ENCODE results near the gene KRTAP10-12. TPM values are rescaled to one million over a fixed set of nuclear protein-coding genes. Genes with fewer than 3 reads are reported as not detected.

The KRTAP10-12 gene
- total RNA-seq, 4 donors from 2014 or later, result not detected

DNA sequence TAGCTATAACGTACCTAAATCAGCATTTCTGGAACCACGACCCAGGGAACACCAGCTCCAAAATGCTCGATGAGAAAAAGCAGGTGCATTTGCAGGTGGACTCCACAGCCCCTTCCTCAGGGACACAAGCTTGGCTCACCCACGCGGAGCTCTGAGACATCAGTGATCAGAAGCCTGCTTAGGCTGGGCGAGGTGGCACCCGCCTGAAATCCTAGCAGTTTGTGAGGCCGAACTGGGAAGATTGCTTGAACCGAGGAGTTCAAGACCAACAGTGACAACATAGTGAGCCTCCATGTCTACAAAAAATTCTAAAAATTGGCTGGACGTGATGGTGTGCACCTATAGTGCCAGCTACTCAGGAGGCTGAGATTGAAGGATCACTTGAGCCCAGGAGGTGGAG is 16.9 kb downstream of the KRTAP10-12 start:
- H3K27ac ChIP-seq, result no peak overlapping the region
- H3K4me3 ChIP-seq (replicated peaks in 1 of 3), result no peak overlapping the region
- H3K9me3 ChIP-seq, result no peaks in the 10 kb centered on the region
- DNase-seq, result no peak
- 95 to 97% methylated on average over 10 of the region's 10 CpGs for WGBS, 2 donors
- peaks cover 9% of the 10 kb centered on the region for H3K27me3 ChIP-seq
- H3K36me3 ChIP-seq, result no peaks in the 10 kb centered on the region
- peaks cover 16 to 43% of the 10 kb centered on the region in 2 donors for H3K4me1 ChIP-seq
- intact Hi-C loops (cut with DNase I), result no loop called here
- TF ChIP-seq, protein P1, sequence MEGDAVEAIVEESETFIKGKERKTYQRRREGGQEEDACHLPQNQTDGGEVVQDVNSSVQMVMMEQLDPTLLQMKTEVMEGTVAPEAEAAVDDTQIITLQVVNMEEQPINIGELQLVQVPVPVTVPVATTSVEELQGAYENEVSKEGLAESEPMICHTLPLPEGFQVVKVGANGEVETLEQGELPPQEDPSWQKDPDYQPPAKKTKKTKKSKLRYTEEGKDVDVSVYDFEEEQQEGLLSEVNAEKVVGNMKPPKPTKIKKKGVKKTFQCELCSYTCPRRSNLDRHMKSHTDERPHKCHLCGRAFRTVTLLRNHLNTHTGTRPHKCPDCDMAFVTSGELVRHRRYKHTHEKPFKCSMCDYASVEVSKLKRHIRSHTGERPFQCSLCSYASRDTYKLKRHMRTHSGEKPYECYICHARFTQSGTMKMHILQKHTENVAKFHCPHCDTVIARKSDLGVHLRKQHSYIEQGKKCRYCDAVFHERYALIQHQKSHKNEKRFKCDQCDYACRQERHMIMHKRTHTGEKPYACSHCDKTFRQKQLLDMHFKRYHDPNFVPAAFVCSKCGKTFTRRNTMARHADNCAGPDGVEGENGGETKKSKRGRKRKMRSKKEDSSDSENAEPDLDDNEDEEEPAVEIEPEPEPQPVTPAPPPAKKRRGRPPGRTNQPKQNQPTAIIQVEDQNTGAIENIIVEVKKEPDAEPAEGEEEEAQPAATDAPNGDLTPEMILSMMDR (IDR thresholded peaks at IDR 0.05), result no peak
- TF ChIP-seq POLR2A (IDR thresholded peaks at IDR 0.05), result no peak

DNA sequence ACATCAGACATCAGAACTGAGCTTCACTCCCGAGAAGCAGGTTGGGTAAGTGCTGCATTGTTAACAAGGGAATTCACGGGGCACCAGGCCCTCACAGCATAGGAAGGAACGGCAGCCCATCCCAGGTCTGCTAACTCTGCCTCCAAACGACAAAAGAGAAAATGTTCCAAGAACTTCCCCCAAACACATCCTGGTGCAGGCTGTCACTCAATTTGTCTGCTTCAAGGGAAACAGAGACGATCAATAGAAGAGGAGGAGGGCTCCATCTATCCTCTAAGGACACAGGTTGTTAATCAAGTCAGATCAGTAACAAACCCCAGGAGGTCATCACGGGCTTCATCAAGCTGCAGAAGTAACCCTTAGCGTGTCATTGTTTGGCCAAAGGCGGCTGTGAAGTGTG is 17.9 kb downstream of the KRTAP10-12 start:
- H3K27me3 ChIP-seq, result peaks cover 4% of the 10 kb centered on the region

DNA sequence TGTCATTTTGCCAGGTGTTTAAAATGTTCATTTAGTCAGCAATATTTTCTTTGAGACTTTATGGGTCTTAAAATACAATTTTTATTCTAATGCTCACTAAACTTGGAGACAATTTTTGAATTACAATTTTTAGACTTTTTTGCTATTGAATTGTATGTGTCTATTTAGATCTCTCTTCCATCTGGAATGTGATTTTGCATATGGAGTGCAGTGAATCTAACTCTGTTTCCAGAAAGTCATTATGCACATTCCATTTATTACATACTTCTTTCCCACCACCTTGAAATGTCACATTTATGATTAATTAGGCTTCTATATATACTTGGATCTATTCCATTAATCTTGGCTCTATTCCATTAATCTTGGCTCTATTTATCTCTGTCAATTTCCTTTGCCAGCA is 20.0 kb downstream of the KRTAP10-12 start:
- H3K27ac ChIP-seq, result no peak overlapping the region
- H3K9me3 ChIP-seq, result no peaks in the 10 kb centered on the region
- TF ChIP-seq, protein P1 (IDR thresholded peaks at IDR 0.05), result no peak
- no peak for TF ChIP-seq POLR2A (IDR thresholded peaks at IDR 0.05)
- intact Hi-C loops (cut with DNase I), result no loop called here
- H3K36me3 ChIP-seq, result no peaks in the 10 kb centered on the region
- H3K4me3 ChIP-seq (replicated peaks in 1 of 3), result no peak overlapping the region
- DNase-seq, result no peak
- peaks cover 6 to 12% of the 10 kb centered on the region in 2 donors for H3K4me1 ChIP-seq
- H3K27me3 ChIP-seq, result peaks cover 4% of the 10 kb centered on the region

More for the DNA sequence above, 17.9 kb downstream of the KRTAP10-12 start:
- 45 to 69% methylated on average over 8 of the region's 8 CpGs for WGBS, 2 donors
- no peak for DNase-seq
- Histone ChIP-seq H3K27ac (no peak overlapping the region), H3K9me3 (no peaks in the 10 kb centered on the region), H3K4me1 (peaks cover 15 to 32% of the 10 kb centered on the region in 2 donors), H3K36me3 (no peaks in the 10 kb centered on the region), H3K4me3 (replicated peaks in 1 of 3) (no peak overlapping the region)
- TF ChIP-seq POLR2A (IDR thresholded peaks at IDR 0.05), result no peak
- TF ChIP-seq, protein P1 (IDR thresholded peaks at IDR 0.05), result no peak
- intact Hi-C loops (cut with DNase I), result no loop called here

DNA sequence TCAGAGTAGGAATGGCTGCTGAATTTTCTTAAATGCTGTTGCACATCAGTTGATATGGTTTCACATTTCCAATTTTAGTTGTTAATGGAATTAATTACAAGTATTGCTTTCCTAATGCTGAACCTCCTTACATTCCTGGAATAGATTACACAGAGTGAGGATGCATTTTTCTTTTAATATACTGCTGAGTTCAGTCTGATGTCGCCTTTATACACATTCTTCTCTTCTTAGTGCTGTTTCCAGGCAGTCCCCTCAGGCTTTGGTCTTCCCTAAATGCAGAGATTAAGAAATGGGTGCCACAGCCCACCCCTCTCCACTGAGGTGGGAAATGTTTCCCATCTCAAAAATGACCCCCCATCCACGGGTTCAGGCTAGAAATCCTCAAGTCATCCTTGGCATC is 21.1 kb downstream of the KRTAP10-12 start:
- 68 to 79% methylated on average over 2 of the region's 2 CpGs for WGBS, 2 donors
- Histone ChIP-seq H3K4me3 (replicated peaks in 1 of 3) (no peak overlapping the region), H3K27me3 (peaks cover 10% of the 10 kb centered on the region), H3K27ac (no peak overlapping the region), H3K9me3 (no peaks in the 10 kb centered on the region), H3K4me1 (peaks cover 0 to 2% of the 10 kb centered on the region in 2 donors), H3K36me3 (no peaks in the 10 kb centered on the region)
- no peak for DNase-seq
- no peak for TF ChIP-seq POLR2A (IDR thresholded peaks at IDR 0.05)
- TF ChIP-seq, protein P1 (IDR thresholded peaks at IDR 0.05), result no peak
- intact Hi-C loops (cut with DNase I), result no loop called here

DNA sequence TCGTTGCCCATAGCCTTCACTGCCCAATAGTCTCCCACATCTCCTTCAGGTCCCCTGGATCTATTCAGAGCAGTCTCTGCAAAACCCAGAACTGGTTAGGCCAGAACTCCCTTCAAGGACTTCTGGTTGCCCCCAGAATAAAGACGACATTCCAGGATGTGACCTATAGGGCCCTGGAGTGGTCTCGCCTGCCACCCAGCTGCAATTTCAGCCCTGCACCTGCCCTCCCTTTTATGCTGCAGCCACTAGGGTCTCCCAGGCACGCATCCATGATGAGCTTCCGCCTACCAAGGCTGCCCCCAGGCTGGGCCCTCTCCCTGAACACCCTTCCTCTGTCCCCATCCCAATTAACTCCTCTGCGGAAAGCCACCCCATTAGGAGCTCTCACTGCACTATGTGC is 21.6 kb downstream of the KRTAP10-12 start:
- Histone ChIP-seq H3K27me3 (peaks cover 14% of the 10 kb centered on the region), H3K4me3 (replicated peaks in 1 of 3) (no peak overlapping the region), H3K36me3 (no peaks in the 10 kb centered on the region), H3K4me1 (peaks cover 0 to 6% of the 10 kb centered on the region in 2 donors), H3K27ac (no peak overlapping the region), H3K9me3 (no peaks in the 10 kb centered on the region)
- intact Hi-C loops (cut with DNase I), result no loop called here
- WGBS, 2 donors, result 68 to 75% methylated on average over 6 of the region's 6 CpGs
- DNase-seq, result no peak
- TF ChIP-seq, protein P1 (IDR thresholded peaks at IDR 0.05), result no peak
- no peak for TF ChIP-seq POLR2A (IDR thresholded peaks at IDR 0.05)
